Activated CD4-positive, alpha-beta T cell treated with anti-CD3 and anti-CD28 coated beads for 48 hours (primary cell): ENCODE data around the gene CNST.
"Not testable (repeated sequence)": the region's sequence is repeated elsewhere in the genome, so short reads cannot be mapped to it uniquely, and the experiment has no call there.

Experiments
- DNase-seq: peaks from one replicate; pipeline ENCODE4 v3.0.0-alpha.2; 2020

Gene CNST

DNA sequence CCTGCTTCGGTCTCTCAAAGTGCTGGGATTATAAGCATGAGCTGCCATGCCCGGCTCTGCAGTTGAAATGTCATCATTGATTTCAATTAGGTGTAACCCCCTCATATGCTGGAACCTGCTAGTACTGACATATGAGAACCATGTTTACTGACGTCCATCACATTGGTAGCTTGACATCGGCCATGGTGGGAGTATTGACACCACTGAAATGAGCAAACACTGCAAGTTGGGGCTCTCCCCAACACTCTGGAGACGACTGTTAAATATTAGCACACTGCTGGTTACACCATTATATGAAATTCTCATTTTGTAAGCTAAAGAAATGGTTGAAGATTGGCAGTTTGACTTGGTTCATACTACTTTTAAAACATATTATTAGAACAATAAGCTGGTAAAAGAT lies 63.7 kb downstream of the CNST start:
- no peak for DNase-seq

DNA sequence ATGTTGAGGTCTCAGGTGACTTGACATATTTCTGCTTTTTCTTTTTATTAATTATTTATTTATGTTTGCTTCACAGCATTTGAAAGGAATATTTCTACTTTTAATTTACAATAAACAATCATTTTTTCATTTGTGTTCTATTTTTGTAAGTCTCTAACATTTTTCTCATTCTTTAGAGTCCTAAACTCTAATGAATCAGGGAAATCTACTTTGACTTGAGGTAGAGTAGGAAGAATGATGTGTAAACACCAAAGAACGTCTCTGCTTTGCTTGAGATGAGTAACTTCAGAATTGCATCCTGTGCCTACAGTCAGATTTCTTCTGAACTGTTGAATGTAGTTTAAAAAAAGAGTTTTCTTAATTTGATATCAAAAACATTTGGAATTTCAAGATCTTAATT lies 65.2 kb downstream of the CNST start:
- no peak for DNase-seq

DNA sequence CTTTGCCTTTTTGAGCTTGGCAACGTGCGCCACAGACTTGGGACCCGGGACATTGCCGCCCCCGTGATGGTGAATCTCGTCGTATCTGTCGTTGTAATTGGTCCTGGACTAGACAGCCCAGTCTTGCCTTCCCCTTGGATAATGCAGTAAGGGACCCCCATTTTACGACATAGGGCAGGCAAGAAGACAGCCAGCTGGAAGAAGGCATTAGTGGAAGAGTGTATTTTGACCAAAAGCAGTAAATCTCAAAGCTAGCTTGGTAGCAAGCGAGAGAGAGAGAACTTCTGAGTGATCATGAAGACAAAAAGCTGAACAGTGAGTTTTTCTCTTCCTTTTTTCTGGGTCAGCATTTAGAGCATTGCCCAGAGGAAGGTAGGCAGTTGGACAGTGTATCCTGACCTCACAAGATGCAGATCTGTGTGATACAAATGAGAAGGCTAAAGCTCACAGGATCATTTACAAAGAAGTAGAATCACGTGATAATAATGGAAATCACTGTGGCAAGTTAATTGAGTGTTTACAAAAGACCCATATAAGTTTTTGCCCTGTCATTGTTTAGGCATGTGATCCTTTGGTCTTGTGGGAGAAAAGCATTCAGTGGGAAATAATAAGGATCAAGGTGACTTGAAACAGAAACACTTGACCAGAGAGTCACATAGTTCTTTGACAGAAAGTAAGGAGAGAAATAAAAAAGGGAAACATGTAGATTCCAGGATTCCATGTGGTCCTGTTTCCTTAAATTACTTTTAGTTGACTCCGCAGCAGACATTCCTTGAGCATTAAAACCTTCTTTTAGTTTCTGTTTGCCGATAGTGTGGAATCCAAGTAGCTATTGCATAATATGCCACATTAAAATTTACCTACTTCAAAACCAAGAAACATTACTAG lies 66.3 kb downstream of the CNST start:
- DNase-seq = no peak

DNA sequence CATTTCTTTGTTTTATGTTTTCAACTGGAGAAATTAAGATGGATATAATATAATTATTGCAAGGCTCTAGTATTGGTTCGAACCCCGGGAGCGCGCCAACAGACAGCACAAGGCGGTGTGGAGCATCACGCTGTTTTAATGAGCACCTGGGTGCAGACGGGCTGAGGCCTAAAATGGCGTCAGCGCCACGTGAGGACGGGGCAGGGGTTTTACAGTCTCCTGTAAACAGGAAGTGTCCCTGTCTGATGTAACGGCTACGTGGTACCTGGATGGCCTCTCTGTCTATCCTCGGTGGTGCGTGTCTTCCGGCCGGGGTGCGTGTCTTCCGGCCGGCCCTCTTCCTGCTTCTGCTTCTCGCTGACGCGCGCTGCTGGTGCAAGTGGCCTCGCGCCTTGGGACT lies 68.4 kb downstream of the CNST start:
- not testable (repeated sequence) for DNase-seq

DNA sequence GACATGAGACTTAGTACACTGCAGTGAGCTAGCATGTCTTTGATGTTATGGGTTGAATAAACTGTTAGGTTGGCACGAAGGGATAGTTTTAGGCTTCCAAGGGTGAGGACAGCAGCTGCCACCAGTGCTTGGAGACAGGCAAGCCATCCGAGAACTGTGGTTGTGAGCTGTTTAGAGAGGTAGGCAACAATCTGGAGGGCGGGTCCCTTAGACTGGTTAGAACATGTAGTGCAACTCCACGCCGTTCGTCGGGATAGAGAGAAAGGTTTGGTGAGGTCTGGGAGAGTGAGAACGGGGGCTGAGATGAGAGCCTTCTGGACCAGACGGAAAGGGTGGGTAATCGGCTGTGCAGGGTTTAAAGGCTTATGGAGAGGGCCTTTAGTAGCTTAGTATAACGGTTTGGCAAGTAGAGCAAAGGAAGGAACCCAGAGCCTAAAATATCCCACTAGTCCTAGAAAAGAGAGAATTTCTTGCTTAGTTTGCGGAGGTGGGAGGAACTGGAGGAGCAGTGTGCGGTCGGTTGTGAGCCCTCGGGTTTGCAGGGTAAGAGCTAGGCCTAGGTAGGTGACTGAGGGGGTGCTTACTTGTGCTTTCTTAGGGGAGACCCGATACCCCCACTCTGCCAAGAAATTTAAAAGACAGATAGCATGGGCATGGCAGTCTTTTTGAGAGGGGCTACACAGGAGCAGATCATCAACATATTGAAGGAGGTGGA lies 72.8 kb downstream of the CNST start:
- no peak for DNase-seq

DNA sequence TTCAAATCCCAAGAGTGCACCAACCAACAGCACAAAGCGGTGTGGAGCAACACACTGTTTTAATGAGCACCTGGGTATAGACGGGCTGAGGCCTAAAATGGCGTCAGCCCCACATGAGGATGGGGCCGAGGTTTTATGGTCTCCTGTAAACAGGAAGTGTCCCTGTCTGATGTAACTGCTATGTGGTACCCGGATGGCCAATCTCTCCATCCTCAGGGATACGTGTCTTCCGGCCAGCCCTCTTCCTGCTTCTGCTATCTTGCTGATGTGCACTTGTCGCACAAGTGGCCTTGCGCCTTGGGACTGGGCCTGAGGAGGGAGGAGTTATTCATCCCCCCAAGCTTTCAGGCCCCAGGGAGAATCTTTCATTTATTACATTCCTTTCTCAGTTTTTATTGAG lies 73.5 kb downstream of the CNST start:
- DNase-seq = no peak

DNA sequence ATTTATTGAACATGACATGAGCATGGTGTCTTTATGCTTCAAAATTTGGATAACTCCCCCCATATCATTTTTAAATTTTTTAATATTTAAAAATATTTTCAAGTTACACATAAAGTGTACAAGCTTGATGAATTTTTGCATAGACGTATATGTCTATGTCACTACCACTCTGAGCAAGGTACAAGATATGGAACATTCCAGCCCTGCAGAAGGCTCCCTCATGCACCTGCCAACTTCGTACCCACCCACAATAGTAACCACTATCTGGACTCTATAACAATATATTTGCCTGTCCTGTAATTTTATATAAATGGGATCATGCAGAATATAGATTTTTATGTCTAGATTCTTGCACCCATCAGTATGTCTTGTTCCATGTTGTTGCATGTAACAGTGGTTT lies 74.5 kb downstream of the CNST start:
- DNase-seq = no peak

DNA sequence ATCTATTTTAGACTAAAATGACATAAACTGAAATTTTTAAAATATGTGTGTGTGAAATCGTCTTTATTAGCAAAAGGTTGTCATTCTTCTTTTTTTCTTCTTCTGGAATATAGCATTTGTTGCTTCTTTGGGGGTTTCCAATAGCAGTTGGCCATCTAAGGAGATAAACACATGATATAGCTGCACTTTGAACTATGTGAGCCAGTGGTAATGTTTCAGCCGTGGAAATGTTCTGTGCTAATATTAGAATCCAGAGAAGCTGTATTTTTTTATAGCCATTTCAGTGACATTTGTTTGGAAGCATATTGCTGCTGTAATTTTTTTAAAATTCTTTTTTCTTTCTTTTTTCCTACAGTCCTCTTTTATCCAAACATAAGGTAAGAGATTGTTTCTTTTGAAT lies 75.1 kb downstream of the CNST start:
- DNase-seq = no peak

DNA sequence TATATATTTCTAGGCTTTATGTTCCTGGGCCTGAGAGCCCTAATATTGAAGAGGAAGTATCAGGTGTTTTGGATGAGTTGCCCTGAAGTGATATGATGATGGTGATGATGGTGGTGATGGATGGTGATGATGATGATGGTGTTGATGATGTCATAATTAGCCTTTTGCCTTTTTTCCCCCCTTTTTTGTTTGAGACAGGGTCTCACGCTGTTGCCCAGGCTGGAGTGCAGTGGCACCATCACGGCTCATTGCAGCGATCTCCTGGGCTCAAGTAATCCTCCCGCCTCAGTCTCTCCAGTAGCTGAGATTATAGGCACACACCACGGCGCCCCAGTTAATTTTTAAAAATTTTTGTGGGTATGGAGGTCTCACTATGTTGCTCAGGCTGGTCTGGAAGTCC lies 76.5 kb downstream of the CNST start:
- DNase-seq = no peak

DNA sequence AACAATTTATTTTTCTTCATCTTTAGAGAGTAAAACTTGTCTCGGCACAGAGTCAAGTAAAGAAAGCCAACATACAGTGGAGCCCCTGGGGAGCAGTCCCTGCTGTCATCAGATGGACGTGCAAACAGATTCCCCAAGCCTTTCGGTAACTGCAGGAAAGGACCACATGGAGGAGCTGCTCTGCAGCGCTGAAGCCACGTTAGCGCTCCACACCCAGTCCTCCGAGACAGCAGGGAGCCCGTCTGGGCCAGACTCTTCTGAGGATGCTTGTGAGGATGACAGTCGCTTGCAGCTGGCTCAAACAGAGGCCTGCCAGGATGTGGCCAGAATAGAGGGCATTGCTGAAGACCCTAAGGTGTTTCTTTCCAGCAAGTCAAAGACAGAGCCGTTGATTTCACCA lies 80.9 kb downstream of the CNST start:
- DNase-seq = no peak

DNA sequence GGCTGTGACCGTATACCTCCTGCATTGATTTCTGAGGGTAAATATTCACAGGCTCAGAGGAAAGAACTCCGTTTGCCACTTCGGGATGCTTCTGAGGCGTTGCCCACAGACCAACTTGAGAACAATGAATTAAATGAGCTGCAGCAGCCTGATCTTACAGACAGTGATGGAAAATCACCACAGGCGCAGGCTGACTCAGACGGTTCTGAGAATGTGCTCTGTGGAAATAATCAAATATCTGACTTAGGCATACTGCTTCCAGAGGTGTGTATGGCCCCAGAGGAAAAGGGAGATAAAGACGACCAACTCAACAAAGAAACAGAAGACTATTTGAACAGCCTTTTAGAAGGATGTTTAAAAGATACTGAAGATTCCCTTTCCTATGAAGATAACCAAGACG lies 81.3 kb downstream of the CNST start:
- DNase-seq = no peak

DNA sequence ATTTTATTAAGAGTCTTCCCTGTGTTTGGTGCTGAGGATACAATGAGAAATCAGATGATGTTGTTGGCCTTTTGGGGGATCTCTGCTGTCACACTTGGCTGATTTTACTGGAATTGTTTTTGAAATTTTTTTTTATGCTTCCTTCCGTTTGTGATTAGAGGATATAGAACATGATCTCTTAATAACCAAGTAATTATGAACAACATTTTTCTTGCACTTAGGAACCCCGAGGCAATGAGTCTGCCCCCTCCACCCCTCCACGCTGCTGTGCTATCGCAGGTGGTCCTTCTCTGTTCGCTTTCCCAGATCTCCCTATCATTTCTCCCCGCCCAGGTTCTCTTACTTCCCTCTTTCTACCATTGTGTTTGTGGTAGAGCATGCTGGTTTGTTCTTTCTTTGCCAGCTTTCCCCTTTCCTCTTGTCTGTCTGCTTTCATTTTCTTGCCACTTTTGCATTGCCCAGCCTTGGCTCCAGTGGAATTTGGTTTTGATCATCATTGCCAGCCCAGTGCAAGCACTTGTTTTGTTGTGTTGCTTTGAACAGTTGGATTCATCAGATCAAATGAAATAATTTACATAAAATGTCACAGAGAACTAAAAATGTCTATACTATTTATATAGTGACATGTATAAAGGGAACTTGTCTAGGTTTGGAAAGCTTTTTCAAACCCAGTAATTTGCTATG lies 84.9 kb downstream of the CNST start:
- no peak for DNase-seq

DNA sequence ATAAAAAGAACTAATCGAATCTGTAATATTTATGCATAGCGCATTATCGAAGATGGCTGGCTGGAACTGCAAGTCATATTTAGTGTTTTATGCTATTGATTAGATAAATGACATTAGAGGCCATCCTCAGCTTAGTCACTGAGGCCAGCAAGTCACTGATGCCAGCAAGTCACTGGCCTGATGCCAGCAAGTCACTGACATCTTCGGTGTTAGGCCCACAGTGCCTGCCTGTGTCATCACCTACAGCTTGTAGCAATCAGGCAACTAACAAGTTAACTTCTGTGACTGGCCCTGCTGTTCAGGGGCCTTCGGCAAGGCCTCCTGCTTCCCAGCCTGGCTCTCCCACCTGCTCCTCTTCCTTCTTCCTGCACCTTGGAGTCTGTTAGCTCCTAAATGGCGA lies 92.3 kb downstream of the CNST start:
- DNase-seq = no peak

DNA sequence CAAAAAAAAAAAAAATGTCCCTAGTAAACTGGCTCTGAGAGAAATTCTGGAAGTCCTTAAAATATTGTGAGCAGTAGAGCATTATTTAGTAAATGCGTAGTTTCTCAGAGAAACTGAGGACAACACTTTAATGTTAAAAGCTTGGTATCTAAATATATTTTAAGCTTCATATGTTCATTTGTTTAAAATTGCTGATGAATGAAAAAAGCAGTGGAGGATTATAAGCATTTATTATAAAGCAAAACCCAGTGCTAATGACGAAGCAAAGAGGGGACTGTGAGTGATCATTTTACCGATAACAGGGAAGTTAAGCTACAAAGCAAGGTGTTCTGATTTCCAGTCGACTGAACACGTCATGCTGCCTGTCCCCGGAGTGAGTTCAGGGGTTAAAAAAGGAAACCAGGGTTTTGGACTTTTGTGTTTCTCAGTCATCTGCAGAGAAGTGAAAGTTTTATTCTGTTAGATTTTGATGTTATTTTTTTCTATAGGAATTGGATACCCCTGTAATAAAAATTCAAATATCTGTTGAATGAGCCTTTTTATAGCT lies 93.4 kb downstream of the CNST start:
- no peak for DNase-seq

DNA sequence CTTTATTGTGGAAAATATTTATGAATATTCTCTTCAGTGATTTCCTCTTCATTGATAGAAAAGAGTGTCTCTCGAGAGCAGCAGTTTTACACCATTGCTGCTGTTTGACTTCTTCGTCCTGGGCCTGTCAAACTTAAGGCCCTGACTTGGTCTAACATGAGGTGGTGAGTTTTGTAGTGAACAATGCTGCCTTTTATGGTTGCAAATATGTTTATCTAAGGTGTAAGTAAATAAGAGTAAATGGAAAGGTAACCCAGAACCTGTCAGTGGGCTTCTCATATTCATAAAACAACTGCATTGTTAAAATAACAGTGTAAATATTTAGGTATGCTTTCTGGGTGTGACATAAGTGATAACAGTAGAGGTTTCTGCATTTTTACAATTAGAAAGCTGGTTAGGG lies 95.2 kb downstream of the CNST start:
- DNase-seq = no peak

DNA sequence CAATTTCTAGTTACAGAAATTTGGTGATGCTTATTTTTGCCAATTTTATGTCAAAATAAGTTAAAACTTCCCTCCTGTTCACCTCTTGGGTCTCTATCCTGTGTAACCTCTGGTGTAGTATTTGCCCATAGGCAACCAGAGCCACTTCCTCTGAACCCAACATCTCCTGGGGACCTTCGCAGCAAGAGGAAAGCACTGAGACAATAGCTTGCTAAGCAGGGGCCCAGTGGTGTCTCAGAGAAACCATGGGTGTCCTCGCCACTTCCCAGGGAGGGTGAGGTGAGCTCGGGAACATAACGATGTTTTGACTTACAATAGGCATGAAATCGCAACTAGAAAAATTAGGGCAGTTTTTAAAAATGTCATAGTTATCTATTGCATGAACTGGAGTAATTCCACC lies 101.5 kb downstream of the CNST start:
- DNase-seq = no peak

DNA sequence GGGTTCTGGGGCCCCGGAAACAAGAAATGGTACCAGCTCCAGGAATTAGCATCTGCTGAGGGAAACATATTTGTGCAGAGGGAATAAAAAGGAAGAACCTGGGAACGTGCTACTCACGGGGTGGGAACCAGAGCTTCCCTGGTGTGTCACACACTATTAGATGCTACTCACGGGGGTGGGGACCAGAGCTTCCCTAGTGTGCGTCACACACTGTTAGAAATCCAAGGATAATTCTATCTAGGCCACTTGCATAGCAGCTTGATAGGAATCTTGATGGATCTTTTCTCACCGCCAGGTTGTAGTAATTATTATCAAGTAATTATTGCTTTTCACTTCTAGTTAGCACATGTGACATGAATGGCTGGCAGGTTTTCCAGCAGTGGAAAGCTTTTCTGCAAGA lies 103.4 kb downstream of the CNST start:
- no peak for DNase-seq

DNA sequence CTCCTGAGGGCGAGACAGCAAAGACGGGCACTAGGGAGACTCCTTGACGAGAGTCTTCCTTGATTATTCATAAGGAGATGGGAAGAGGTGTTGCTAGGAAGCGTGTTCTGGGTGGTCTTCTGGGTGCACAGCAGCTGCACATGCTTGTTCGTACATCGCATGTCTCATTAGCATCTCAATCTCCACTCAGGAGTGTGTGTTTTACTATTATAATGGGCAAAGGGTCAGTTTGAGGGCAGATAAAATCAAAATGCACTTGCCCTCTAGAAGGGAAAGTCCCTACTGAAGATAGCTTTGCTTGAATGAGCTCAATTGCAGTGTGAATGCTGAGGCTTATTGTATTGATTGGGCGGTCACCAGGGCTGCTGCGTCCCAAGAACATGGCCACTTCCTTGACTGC lies 107.8 kb downstream of the CNST start:
- DNase-seq = no peak

DNA sequence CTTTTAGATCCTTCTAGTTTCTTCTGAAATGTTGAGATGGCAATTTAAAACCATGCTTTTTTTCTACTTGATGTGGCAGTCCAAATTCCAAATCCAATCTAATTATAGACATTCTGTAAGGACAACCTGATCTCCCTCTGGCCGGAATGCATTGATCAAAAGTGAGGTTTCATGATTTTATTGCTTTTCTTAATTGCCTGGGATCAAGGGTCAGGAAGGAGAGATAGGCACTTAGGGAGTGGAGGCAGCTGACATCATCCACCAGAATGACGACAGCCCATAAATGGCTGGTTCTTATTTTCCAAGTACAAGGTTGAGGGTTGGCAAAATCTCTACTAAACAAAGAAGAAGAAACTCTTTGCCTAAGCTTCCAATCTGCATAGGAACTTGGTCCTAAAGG lies 111.6 kb downstream of the CNST start:
- no peak for DNase-seq

DNA sequence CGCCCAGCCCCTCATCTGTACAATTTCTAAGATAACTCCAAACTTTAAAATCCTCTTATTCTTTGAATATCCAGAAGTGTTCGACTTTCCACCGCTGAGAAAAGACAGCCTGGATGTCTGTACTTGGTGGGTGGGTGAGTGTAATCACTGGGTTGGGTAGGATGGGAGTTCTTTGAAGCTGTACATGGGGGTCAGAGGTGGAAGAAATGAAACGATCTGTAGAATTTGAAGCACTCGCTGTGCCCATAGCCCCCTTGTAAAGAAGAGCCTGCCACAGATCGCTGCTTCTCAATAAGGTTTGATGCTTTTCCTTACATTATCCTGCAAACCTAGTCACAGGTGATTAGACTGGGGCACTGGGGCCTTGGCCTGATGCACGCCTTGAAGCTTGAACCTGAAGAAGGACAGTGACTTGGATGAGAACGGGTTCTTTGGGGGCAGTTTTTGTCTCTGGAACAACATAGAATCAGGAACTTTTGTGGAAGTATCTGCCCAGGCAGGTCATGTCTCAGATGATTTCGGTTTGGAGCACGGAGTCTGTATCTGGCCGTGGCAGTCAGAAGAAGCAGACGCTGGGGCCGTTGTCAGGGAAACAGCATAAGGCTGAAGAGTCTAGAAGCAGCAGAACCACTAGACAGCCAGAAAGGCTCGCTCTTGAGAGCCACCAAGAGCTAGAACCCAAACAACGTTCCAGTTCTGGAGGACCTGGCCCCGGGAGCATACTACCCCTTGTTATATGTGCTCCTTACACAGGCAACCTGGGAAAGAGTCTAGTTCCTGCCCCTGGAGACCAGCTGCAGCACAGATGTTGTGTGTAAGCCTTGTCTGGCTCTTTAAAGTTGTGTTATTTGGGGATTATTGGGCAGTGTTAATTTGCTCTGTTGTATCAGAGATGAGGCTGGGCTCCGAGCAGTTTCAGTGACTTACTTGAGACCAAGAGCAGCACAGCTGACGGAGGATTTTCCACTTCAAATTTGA lies 112.8 kb downstream of the CNST start:
- no peak for DNase-seq

DNA sequence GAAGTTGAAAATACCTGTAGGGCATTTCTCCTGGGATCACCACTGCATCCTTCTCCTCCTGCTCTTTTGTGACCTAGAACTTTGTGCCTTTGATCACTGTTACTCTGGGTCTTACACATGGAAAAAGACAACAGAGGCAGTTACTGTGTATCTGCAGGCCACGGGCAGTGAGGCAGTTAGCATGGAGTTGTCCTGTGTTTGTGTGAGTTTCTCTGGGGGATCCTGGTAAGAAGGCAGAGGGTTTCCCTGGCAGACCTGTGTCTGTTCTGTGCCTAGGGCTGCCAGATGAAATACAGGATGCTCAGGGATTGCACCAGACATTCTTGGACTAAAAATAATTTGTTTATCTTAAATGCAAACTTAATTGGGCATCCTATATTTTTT lies 113.5 kb downstream of the CNST start:
- DNase-seq = no peak

DNA sequence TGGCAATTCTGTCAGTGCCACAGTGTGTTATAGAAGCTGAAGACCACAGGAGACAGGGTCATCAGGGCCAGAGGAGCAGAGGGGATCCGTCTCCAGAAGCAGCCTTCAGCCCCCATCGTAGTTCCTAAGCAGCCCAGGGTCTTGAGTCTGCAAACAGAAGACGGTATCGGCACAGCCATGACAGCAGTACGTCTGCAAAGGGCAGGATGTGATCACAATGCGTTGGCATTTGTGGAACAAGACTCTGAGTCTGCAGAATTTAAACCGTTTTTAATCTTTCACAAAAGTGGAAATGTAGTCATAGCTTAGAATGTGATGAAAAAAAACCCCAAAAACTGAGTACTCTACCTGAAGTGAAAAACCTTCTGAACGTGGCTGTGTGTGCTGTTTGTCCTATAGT lies 113.9 kb downstream of the CNST start:
- no peak for DNase-seq
